H9 (cell line): ENCODE data around the gene SOBP. TPM values are rescaled to one million over a fixed set of nuclear protein-coding genes. Genes with fewer than 3 reads are reported as not detected.

Experiments used
- DNase-seq: peaks from one replicate; pipeline ENCODE4 v3.0.0-alpha.2; 2017
- H2AFZ ChIP-seq: one replicate; pipeline ENCODE4 v1.6.1; 2013; ENCODE audit warnings: mild to moderate bottlenecking, low read length, control low read depth, moderate library complexity
- H2AK5ac ChIP-seq: 2 replicates; pipeline ENCODE4 v1.6.1; 2013; ENCODE audit warnings: low read length, control low read depth, mixed read lengths; ENCODE audit not compliant: insufficient read length
- H2BK120ac ChIP-seq: one replicate; pipeline ENCODE4 v1.6.1; 2013; ENCODE audit warnings: low read depth, mild to moderate bottlenecking, low read length, control low read depth, inconsistent platforms; ENCODE audit not compliant: poor library complexity, severe bottlenecking
- H2BK12ac ChIP-seq: 2 replicates; pipeline ENCODE4 v1.6.1; 2013; ENCODE audit warnings: low read length, control low read depth, mixed read lengths, low read depth; ENCODE audit not compliant: insufficient read length
- H2BK15ac ChIP-seq: 2 replicates; pipeline ENCODE4 v1.6.1; 2013; ENCODE audit warnings: low read depth, low read length, control low read depth
- H2BK20ac ChIP-seq: one replicate; pipeline ENCODE4 v1.6.1; 2013; ENCODE audit warnings: low read depth, mild to moderate bottlenecking, low read length, control low read depth, inconsistent platforms; ENCODE audit not compliant: poor library complexity, severe bottlenecking
- H2BK5ac ChIP-seq: 2 replicates; pipeline ENCODE4 v1.6.1; 2013; ENCODE audit warnings: low read length, control low read depth, mixed read lengths; ENCODE audit not compliant: insufficient read length
- H3K14ac ChIP-seq: 2 replicates; pipeline ENCODE4 v1.6.1; 2013; ENCODE audit warnings: low read length, control low read depth; ENCODE audit not compliant: insufficient read depth
- H3K18ac ChIP-seq: 2 replicates; pipeline ENCODE4 v1.6.1; 2013; ENCODE audit warnings: low read depth, mild to moderate bottlenecking, mixed read lengths, low read length, control low read depth; ENCODE audit not compliant: insufficient read length
- H3K23ac ChIP-seq: 2 replicates; pipeline ENCODE4 v1.6.1; 2013; ENCODE audit warnings: low read length, control low read depth, mixed read lengths, low read depth; ENCODE audit not compliant: insufficient read length
- H3K23me2 ChIP-seq: 2 replicates; pipeline ENCODE4 v1.6.1; 2013; ENCODE audit warnings: low read depth, mild to moderate bottlenecking, mixed read lengths, low read length, control low read depth; ENCODE audit not compliant: insufficient read length, poor library complexity, severe bottlenecking
- H3K27ac ChIP-seq: 2 replicates; pipeline ENCODE4 v1.5.1; 2013; ENCODE audit warnings: low read length, control low read depth, mixed read lengths, low read depth; ENCODE audit not compliant: insufficient read length
- H3K27me3 ChIP-seq: 2 replicates; pipeline ENCODE4 v1.6.1; 2013; ENCODE audit warnings: low read length, control low read depth, inconsistent platforms; ENCODE audit not compliant: insufficient read depth
- H3K4ac ChIP-seq: 2 replicates; pipeline ENCODE4 v1.6.1; 2013; ENCODE audit warnings: low read depth, mild to moderate bottlenecking, control low read depth, inconsistent platforms, low read length, moderate library complexity
- H3K4me1 ChIP-seq: 2 replicates; pipeline ENCODE4 v1.6.1; 2013; ENCODE audit warnings: low read length, control low read depth, inconsistent platforms; ENCODE audit not compliant: insufficient read depth
- H3K4me2 ChIP-seq: 2 replicates; pipeline ENCODE4 v1.6.1; 2013; ENCODE audit warnings: low read length, control low read depth, mixed read lengths; ENCODE audit not compliant: insufficient read length, insufficient read depth
- H3K56ac ChIP-seq: 2 replicates; pipeline ENCODE4 v1.6.1; 2013; ENCODE audit warnings: low read depth, mild to moderate bottlenecking, mixed read lengths, low read length, control low read depth; ENCODE audit not compliant: insufficient read length
- H3K79me1 ChIP-seq: 2 replicates; pipeline ENCODE4 v1.6.1; 2013; ENCODE audit warnings: low read depth, mild to moderate bottlenecking, moderate library complexity, low read length, control low read depth, inconsistent platforms; ENCODE audit not compliant: insufficient read depth, poor library complexity, severe bottlenecking
- H3K79me2 ChIP-seq: 2 replicates; pipeline ENCODE4 v1.6.1; 2013; ENCODE audit warnings: low read length, control low read depth, inconsistent platforms; ENCODE audit not compliant: insufficient read depth
- H3K9ac ChIP-seq: 2 replicates; pipeline ENCODE4 v1.6.1; 2013; ENCODE audit warnings: low read length, control low read depth, mixed read lengths; ENCODE audit not compliant: insufficient read length; ENCODE audit errors: extremely low read depth
- H3K9me3 ChIP-seq: one replicate; pipeline ENCODE4 v1.6.1; 2013; ENCODE audit warnings: low read depth, low read length, inconsistent platforms; ENCODE audit not compliant: control insufficient read depth
- H3T11ph ChIP-seq: one replicate; pipeline ENCODE4 v1.6.1; 2013; ENCODE audit warnings: mild to moderate bottlenecking, low read length, control low read depth, inconsistent platforms
- H4K20me1 ChIP-seq: one replicate; pipeline ENCODE4 v1.6.1; 2013; ENCODE audit not compliant: control insufficient read depth, insufficient read length, insufficient read depth
- H4K5ac ChIP-seq: 2 replicates; pipeline ENCODE4 v1.6.1; 2013; ENCODE audit warnings: low read depth, mild to moderate bottlenecking, mixed read lengths, low read length, control low read depth; ENCODE audit not compliant: insufficient read length
- H4K8ac ChIP-seq: replicated peaks from 2 replicates; pipeline ENCODE4 v1.6.1; 2013; ENCODE audit warnings: low read length, control low read depth, mixed read lengths, low read depth; ENCODE audit not compliant: insufficient read length
- H4K91ac ChIP-seq: 2 replicates; pipeline ENCODE4 v1.6.1; 2013; ENCODE audit warnings: low read depth, mild to moderate bottlenecking, moderate library complexity, mixed read lengths, low read length, control low read depth; ENCODE audit not compliant: insufficient read length
- H3K27ac Mint-ChIP-seq, 3 experiments: 2 replicates in 2 of 3; 3 replicates in 1 of 3; pipeline ENCODE4 v1.8.0; 2020 to 2021; ENCODE audit warnings: mixed read lengths in 3 of 3, mild to moderate bottlenecking in 1 of 3, moderate library complexity in 1 of 3
- H3K27me3 Mint-ChIP-seq: 2 replicates; pipeline ENCODE4 v1.8.0; 2021; ENCODE audit warnings: low read depth, mild to moderate bottlenecking, moderate library complexity, mixed read lengths
- H3K36me3 Mint-ChIP-seq, 3 experiments: 2 replicates in 2 of 3; 3 replicates in 1 of 3; pipeline ENCODE4 v1.8.0; 2020 to 2021; ENCODE audit warnings: low read depth in 3 of 3, mixed read lengths in 3 of 3; ENCODE audit not compliant: insufficient read depth in 1 of 3
- H3K4me1 Mint-ChIP-seq, 2 experiments: 2 replicates each; pipeline ENCODE4 v1.8.0; 2020; ENCODE audit warnings: mixed read lengths in 2 of 2
- H3K4me3 Mint-ChIP-seq, 2 experiments: 2 replicates in 1 of 2; 3 replicates in 1 of 2; pipeline ENCODE4 v1.8.0; 2020 to 2021; ENCODE audit warnings: mild to moderate bottlenecking in 2 of 2, mixed read lengths in 2 of 2, moderate library complexity in 1 of 2
- H3K9me3 Mint-ChIP-seq, 2 experiments: 2 replicates in 1 of 2; 3 replicates in 1 of 2; pipeline ENCODE4 v1.8.0; 2020; ENCODE audit warnings: mild to moderate bottlenecking in 2 of 2, mixed read lengths in 2 of 2, moderate library complexity in 1 of 2
- WGBS: extraction: QIAGEN DNeasy Blood & Tissue Kit; methylation state at CpG from one replicate; pipeline ENCODE4 v1.1.7; 2013; ENCODE audit warnings: missing lambda C conversion rate, low lambda C conversion rate, mixed read lengths; ENCODE audit not compliant: insufficient read length; ENCODE audit errors: extremely low coverage; 5-methylcytosine and 5-hydroxymethylcytosine counted together
- total RNA-seq: library from RNA; stranded (reverse); gene quantifications from 2 replicates; pipeline ENCODE4 v1.2.1, GENCODE V29; 2021
- TF ChIP-seq, protein P1 (sequence below): fragments of 200-600 bp; sonication (generic); conservative IDR thresholded peaks from 3 replicates; pipeline ENCODE4 v1.8.0; 2021; ENCODE audit warnings: antibody characterized with exemption, mild to moderate bottlenecking

SOBP gene
- total RNA-seq, 1 experiment from 2014 or later = 4.3 TPM

DNA sequence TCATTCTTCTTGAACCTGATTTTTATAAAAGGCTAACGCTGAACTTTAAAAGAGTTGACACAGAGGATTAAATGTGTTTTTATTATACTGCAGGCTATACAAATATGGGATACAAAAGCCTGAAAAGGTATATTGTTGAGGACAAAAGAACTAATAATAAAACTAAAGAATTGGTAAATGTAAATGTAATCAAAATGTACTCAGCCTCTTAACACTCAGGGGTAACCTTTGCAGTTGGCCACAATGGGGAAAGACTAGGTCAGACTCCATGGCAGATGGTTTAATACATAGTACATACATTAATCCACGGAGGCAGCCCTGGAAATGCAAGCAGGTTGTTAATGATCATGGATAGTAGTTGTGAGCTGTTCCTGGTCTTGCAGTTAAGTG, 57.5 kb downstream of the SOBP start:
- Histone ChIP-seq H3K23ac (no peak overlapping the region), H3K9me3 (no peaks in the 10 kb centered on the region), H3K56ac (no peak overlapping the region), H2BK20ac (no peak overlapping the region), H3K4me2 (no peak overlapping the region), H3K18ac (no peak overlapping the region), H3K79me2 (no peaks in the 10 kb centered on the region), H3K23me2 (no peaks in the 10 kb centered on the region), H3K27ac (no peak overlapping the region), H4K91ac (no peak overlapping the region), H2AFZ (no peak overlapping the region), H2BK120ac (no peak overlapping the region), H4K5ac (no peak overlapping the region), H2AK5ac (no peak overlapping the region), H3K14ac (no peak overlapping the region), H3K4ac (no peak overlapping the region), H4K20me1 (no peaks in the 10 kb centered on the region), H3T11ph (no peak overlapping the region), H3K27me3 (no peaks in the 10 kb centered on the region), H3K4me1 (no peaks in the 10 kb centered on the region), H4K8ac (no peak overlapping the region), H2BK15ac (no peak overlapping the region), H3K9ac (no peak overlapping the region), H2BK12ac (no peak overlapping the region), H2BK5ac (no peak overlapping the region), H3K79me1 (no peaks in the 10 kb centered on the region)
- Mint-ChIP-seq H3K27ac (no peak overlapping the region), H3K9me3 (no peaks in the 10 kb centered on the region), H3K36me3 (peaks cover 0 to 2% (median 0%) of the 10 kb centered on the region in 3 experiments; a peak in 1 of 7 replicates), H3K4me3 (no peak overlapping the region), H3K27me3 (no peaks in the 10 kb centered on the region), H3K4me1 (peaks cover 21 to 24% of the 10 kb centered on the region in 2 experiments)
- TF ChIP-seq, protein P1, sequence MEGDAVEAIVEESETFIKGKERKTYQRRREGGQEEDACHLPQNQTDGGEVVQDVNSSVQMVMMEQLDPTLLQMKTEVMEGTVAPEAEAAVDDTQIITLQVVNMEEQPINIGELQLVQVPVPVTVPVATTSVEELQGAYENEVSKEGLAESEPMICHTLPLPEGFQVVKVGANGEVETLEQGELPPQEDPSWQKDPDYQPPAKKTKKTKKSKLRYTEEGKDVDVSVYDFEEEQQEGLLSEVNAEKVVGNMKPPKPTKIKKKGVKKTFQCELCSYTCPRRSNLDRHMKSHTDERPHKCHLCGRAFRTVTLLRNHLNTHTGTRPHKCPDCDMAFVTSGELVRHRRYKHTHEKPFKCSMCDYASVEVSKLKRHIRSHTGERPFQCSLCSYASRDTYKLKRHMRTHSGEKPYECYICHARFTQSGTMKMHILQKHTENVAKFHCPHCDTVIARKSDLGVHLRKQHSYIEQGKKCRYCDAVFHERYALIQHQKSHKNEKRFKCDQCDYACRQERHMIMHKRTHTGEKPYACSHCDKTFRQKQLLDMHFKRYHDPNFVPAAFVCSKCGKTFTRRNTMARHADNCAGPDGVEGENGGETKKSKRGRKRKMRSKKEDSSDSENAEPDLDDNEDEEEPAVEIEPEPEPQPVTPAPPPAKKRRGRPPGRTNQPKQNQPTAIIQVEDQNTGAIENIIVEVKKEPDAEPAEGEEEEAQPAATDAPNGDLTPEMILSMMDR = no peak
- no CpG with 5 or more reads among the region's 2 CpGs for whole genome bisulfite sequencing
- DNase-seq = no peak
